A673 (cell line): ENCODE measurements around the gene KRT7. TPM values are rescaled to one million over a fixed set of nuclear protein-coding genes. Genes with fewer than 3 reads are reported as not detected.

Experiments
- BruUV-seq: library from RNA; stranded (reverse); fragments of 400-500 nt; replicated peaks from 2 replicates; lab custom pipeline; 2021; lab: Mats Ljungman, UMichigan
- CTCF ChIA-PET: fragments of 300-600 bp; sonication (Branson Sonifier 250); formaldehyde crosslinking; loops from one replicate; lab custom pipeline; 2022; ENCODE audit warnings: antibody characterized with exemption; lab: Charles Lee
- POLR2A ChIA-PET: fragments of 300-600 bp; sonication (Branson Sonifier 250); formaldehyde crosslinking; loops from one replicate; lab custom pipeline; 2022; ENCODE audit warnings: antibody characterized with exemption; ENCODE audit not compliant: low non-redundant PET; lab: Charles Lee
- DNase-seq: peaks from one replicate; pipeline ENCODE4 v3.0.0-alpha.2; 2015; ENCODE audit warnings: low spot score
- H3K27ac ChIP-seq: fragments of 200-600 bp; sonication (generic); 2 replicates; pipeline ENCODE4 v1.5.1; 2016; ENCODE audit warnings: mixed run types, low read depth, mild to moderate bottlenecking, mixed read lengths, antibody characterized with exemption, low read length; ENCODE audit not compliant: poor library complexity, severe bottlenecking
- H3K27me3 ChIP-seq: fragments of 200-600 bp; sonication (generic); replicated peaks from 2 replicates; pipeline ENCODE4 v1.6.1; 2017; ENCODE audit warnings: mixed run types, low read depth, mild to moderate bottlenecking, mixed read lengths, antibody characterized with exemption, low read length; ENCODE audit not compliant: insufficient read depth, poor library complexity
- H3K36me3 ChIP-seq: fragments of 200-600 bp; sonication (generic); 2 replicates; pipeline ENCODE4 v1.6.1; 2016; ENCODE audit warnings: mixed run types, mild to moderate bottlenecking, mixed read lengths, antibody characterized with exemption, low read length; ENCODE audit not compliant: insufficient read depth, poor library complexity, severe bottlenecking
- H3K4me1 ChIP-seq: fragments of 200-600 bp; sonication (generic); 2 replicates; pipeline ENCODE4 v1.6.1; 2017; ENCODE audit warnings: mixed run types, mild to moderate bottlenecking, mixed read lengths, antibody characterized with exemption, low read length; ENCODE audit not compliant: insufficient read depth, poor library complexity, severe bottlenecking
- H3K4me3 ChIP-seq: fragments of 200-600 bp; sonication (generic); 2 replicates; pipeline ENCODE4 v1.5.1; 2016; ENCODE audit warnings: low read depth, mixed run types, mild to moderate bottlenecking, mixed read lengths, low read length; ENCODE audit not compliant: poor library complexity, severe bottlenecking
- H3K9me3 ChIP-seq: fragments of 200-600 bp; sonication (generic); 2 replicates; pipeline ENCODE4 v1.6.1; 2016; ENCODE audit warnings: mixed run types, low read depth, mild to moderate bottlenecking, mixed read lengths, antibody characterized with exemption, low read length; ENCODE audit not compliant: poor library complexity, severe bottlenecking
- CTCF ChIP-seq: fragments of 300-800, 200-600 bp; sonication (generic); conservative IDR thresholded peaks from 2 replicates; pipeline ENCODE4 v1.5.1; 2017; ENCODE audit warnings: low read depth, mild to moderate bottlenecking, antibody characterized with exemption, low read length, moderate library complexity, mixed read lengths
- EZH2 ChIP-seq: fragments of 200-600 bp; sonication (generic); IDR thresholded peaks from 2 replicates; pipeline ENCODE4 v1.6.1; 2017; ENCODE audit warnings: borderline replicate concordance, low read depth, mild to moderate bottlenecking, mixed read lengths, antibody characterized with exemption, low read length; ENCODE audit not compliant: poor library complexity, severe bottlenecking
- intact Hi-C: fragments of 100-400 bp; cut with micrococcal nuclease; formaldehyde crosslinking; loops from one replicate; pipeline ENCODE4 v1.10.0; 2022; ENCODE audit not compliant: unreplicated experiment
- total RNA-seq: library from RNA; stranded (reverse); gene quantifications from 2 replicates; pipeline ENCODE4 v1.2.3, GENCODE V29; 2021

The KRT7 gene
- total RNA-seq, 1 experiment from 2014 or later, result 1.0 TPM

GRCh38 chr12:52191841-52192791 is 40.9 kb upstream of the KRT7 start, which contains the start of gene KRT80:
KRT80 (minus strand) TSS chr12:52192014; CDS start chr12:52191902, 112 bp downstream.
- BruUV-seq, result no TSS peak
- intact Hi-C loops, result no loop called here
- Histone ChIP-seq H3K4me3 (no peak within 1 kb of the TSS), H3K36me3 (no peaks in the 10 kb centered on the region), H3K27me3 (no peaks in the 10 kb centered on the region), H3K9me3 (no peaks in the 10 kb centered on the region), H3K4me1 (peaks cover 31% of the 10 kb centered on the region), H3K27ac (peak within 1 kb of the TSS; percentile 62)
- TF ChIP-seq EZH2, result no peak
- ChIA-PET CTCF (interaction anchor here (1.0 to 1.4 kb wide), 2 partner anchors 21 to 167 kb away, joined by 3 read pairs; no protein-coding TSS in a partner anchor), POLR2A (no interaction called here)
- DNase-seq, result peak; percentile 97

- no TSS peak for BruUV-seq
- H3K27me3 ChIP-seq, result no peaks in the 10 kb centered on the region
- no peak for DNase-seq
- no peaks in the 10 kb centered on the region for H3K9me3 ChIP-seq
- H3K4me1 ChIP-seq, result peaks cover 31% of the 10 kb centered on the region
- ChIA-PET POLR2A (no interaction called here), CTCF (no interaction called here)
- no peaks in the 10 kb centered on the region for H3K36me3 ChIP-seq
- no peak for TF ChIP-seq CTCF
- TF ChIP-seq EZH2, result no peak
- H3K4me3 ChIP-seq, result no peak overlapping the region
- peak overlapping the region; percentile 53 for H3K27ac ChIP-seq
- intact Hi-C loops, result no loop called here
Observed at GRCh38 chr12:52193532-52193931, 39.5 kb upstream of the KRT7 start.

GRCh38 chr12:52193991-52194390 is 39.1 kb upstream of the KRT7 start:
- ChIA-PET POLR2A (no interaction called here), CTCF (no interaction called here)
- Histone ChIP-seq H3K36me3 (no peaks in the 10 kb centered on the region), H3K27me3 (no peaks in the 10 kb centered on the region), H3K27ac (peak overlapping the region; percentile 53), H3K4me3 (no peak overlapping the region), H3K9me3 (no peaks in the 10 kb centered on the region), H3K4me1 (peaks cover 31% of the 10 kb centered on the region)
- intact Hi-C loops, result no loop called here
- BruUV-seq, result no TSS peak
- peak; percentile 60 for DNase-seq
- TF ChIP-seq CTCF (no peak), EZH2 (no peak)
